GM12878 (cell line): ENCODE data around the gene DCAF12.

ENCODE experiments used
- BCL11A ChIP-seq: IDR thresholded peaks from 2 replicates; pipeline ENCODE4 v1.6.1; 2011; ENCODE audit warnings: low read depth, low read length
- BHLHE40 ChIP-seq, 2 experiments: fragments of 450-650 bp in 1 of 2; IDR thresholded peaks; 2 replicates each; pipeline ENCODE4 v1.6.1; 2011 to 2017; ENCODE audit warnings: low read depth in 2 of 2, borderline replicate concordance in 1 of 2, improper control_type of control experiment in 1 of 2, low read length in 1 of 2, mild to moderate bottlenecking in 1 of 2
- BRCA1 ChIP-seq: IDR thresholded peaks from 2 replicates; pipeline ENCODE4 v1.6.1; 2011; ENCODE audit warnings: low read depth, low read length, improper control_type of control experiment
- CEBPB ChIP-seq, 2 experiments: fragments of 150-350 bp in 1 of 2; IDR thresholded peaks; 2 replicates each; pipeline ENCODE4 v1.6.1; 2012 to 2014; ENCODE audit warnings: low read depth in 2 of 2, low read length in 2 of 2, borderline replicate concordance in 1 of 2, inconsistent platforms in 1 of 2
- CHD4 ChIP-seq: fragments of 200-600 bp; sonication (generic); IDR thresholded peaks from 2 replicates; pipeline ENCODE4 v1.6.1; 2016; ENCODE audit warnings: mild to moderate bottlenecking
- MXI1 ChIP-seq: fragments of 150-350 bp; IDR thresholded peaks from 2 replicates; pipeline ENCODE4 v1.6.1; 2011; ENCODE audit warnings: low read depth, mild to moderate bottlenecking, inconsistent platforms, low read length, improper control_type of control experiment
- POLR2A ChIP-seq: IDR thresholded peaks from 2 replicates; pipeline ENCODE4 v1.6.1; 2011; ENCODE audit warnings: low read depth, mild to moderate bottlenecking, low read length
- ZNF274 ChIP-seq: IDR thresholded peaks from one replicate; pipeline ENCODE4 v1.8.0; 2011; ENCODE audit not compliant: insufficient read length, insufficient read depth
- TF ChIP-seq, protein P1 (sequence below): IDR thresholded peaks from 2 replicates; pipeline ENCODE4 v1.6.1; 2011; ENCODE audit warnings: borderline replicate concordance, low read depth, mild to moderate bottlenecking, moderate library complexity, mixed read lengths, low read length; ENCODE audit not compliant: insufficient read depth; ENCODE audit errors: extremely low read length
- TF ChIP-seq, protein P2 (sequence below): fragments of 450-650 bp; formaldehyde crosslinking; IDR thresholded peaks from 2 replicates; pipeline ENCODE4 v1.5.0; 2022; ENCODE audit warnings: mild to moderate bottlenecking, missing genetic modification characterization
- TF ChIP-seq, protein P3 (sequence below), 3 experiments: IDR thresholded peaks in 2 of 3; conservative IDR thresholded peaks in 1 of 3; 2 replicates each; pipeline ENCODE4 v1.5.1; 2011; ENCODE audit warnings: low read depth in 3 of 3, low read length in 3 of 3, mild to moderate bottlenecking in 3 of 3, control low read depth in 2 of 3, moderate library complexity in 2 of 3, inconsistent platforms in 1 of 3, mixed read lengths in 1 of 3; ENCODE audit not compliant: control insufficient read depth in 2 of 3, insufficient read depth in 1 of 3; ENCODE audit errors: extremely low read depth in 1 of 3

DNA sequence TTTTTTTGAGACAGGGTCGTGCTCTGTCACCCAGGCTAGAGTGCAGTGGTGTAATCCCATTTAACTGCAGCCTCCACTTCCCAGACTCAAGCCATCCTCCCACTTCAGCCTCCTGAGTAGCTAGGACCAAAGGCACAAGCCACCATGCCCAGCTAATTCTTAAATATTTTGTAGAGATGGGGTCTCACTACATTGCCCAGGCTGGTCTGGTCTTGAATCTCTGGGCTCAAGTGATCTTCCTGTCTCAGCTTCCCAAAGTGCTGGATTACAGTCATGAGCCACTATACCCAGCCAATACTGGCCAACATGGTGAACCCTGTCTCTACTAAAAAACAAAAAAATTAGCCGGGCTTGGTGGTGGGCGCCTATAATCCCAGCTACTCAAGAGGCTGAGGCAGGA is 6.8 kb downstream of the DCAF12 start:
- TF ChIP-seq ZNF274 (no peak), BCL11A (no peak), POLR2A (no peak), BHLHE40 (IDR thresholded peaks at IDR 0.05; ENCODE audit: borderline replicate concordance in 1 of 2, low read depth in 2 of 2, low read length in 1 of 2) (no peak), CHD4 (no peak), MXI1 (no peak), CEBPB (IDR thresholded peaks at IDR 0.05; ENCODE audit: borderline replicate concordance in 1 of 2, low read depth in 2 of 2, low read length in 2 of 2) (no peak), BRCA1 (no peak)
- TF ChIP-seq, protein P1, sequence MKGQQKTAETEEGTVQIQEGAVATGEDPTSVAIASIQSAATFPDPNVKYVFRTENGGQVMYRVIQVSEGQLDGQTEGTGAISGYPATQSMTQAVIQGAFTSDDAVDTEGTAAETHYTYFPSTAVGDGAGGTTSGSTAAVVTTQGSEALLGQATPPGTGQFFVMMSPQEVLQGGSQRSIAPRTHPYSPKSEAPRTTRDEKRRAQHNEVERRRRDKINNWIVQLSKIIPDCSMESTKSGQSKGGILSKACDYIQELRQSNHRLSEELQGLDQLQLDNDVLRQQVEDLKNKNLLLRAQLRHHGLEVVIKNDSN = no peak
- TF ChIP-seq, protein P2, sequence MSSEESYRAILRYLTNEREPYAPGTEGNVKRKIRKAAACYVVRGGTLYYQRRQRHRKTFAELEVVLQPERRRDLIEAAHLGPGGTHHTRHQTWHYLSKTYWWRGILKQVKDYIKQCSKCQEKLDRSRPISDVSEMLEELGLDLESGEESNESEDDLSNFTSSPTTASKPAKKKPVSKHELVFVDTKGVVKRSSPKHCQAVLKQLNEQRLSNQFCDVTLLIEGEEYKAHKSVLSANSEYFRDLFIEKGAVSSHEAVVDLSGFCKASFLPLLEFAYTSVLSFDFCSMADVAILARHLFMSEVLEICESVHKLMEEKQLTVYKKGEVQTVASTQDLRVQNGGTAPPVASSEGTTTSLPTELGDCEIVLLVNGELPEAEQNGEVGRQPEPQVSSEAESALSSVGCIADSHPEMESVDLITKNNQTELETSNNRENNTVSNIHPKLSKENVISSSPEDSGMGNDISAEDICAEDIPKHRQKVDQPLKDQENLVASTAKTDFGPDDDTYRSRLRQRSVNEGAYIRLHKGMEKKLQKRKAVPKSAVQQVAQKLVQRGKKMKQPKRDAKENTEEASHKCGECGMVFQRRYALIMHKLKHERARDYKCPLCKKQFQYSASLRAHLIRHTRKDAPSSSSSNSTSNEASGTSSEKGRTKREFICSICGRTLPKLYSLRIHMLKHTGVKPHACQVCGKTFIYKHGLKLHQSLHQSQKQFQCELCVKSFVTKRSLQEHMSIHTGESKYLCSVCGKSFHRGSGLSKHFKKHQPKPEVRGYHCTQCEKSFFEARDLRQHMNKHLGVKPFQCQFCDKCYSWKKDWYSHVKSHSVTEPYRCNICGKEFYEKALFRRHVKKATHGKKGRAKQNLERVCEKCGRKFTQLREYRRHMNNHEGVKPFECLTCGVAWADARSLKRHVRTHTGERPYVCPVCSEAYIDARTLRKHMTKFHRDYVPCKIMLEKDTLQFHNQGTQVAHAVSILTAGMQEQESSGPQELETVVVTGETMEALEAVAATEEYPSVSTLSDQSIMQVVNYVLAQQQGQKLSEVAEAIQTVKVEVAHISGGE (CRISPR knock-in tag) = no peak
- TF ChIP-seq, protein P3, sequence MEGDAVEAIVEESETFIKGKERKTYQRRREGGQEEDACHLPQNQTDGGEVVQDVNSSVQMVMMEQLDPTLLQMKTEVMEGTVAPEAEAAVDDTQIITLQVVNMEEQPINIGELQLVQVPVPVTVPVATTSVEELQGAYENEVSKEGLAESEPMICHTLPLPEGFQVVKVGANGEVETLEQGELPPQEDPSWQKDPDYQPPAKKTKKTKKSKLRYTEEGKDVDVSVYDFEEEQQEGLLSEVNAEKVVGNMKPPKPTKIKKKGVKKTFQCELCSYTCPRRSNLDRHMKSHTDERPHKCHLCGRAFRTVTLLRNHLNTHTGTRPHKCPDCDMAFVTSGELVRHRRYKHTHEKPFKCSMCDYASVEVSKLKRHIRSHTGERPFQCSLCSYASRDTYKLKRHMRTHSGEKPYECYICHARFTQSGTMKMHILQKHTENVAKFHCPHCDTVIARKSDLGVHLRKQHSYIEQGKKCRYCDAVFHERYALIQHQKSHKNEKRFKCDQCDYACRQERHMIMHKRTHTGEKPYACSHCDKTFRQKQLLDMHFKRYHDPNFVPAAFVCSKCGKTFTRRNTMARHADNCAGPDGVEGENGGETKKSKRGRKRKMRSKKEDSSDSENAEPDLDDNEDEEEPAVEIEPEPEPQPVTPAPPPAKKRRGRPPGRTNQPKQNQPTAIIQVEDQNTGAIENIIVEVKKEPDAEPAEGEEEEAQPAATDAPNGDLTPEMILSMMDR (IDR thresholded peaks at IDR 0.05 in 2 of 3, conservative IDR thresholded peaks at IDR 0.05 in 1 of 3; ENCODE audit: control insufficient read depth in 2 of 3, extremely low read depth in 1 of 3, insufficient read depth in 1 of 3, low read depth in 3 of 3, low read length in 3 of 3) = no peak
